Immature natural killer cell (primary cell): Measurements from ENCODE around the gene SLC2A4. TPM values are rescaled to one million over a fixed set of nuclear protein-coding genes. Genes with fewer than 3 reads are reported as not detected.
"Not testable (repeated sequence)": the region's sequence is repeated elsewhere in the genome, so short reads cannot be mapped to it uniquely, and the experiment has no call there.

Experiments
- DNase-seq, 3 donors: peaks; one replicate each; pipeline ENCODE4 v3.0.0; 2022; ENCODE audit warnings: mixed read lengths in 1 of 3
- H3K27ac Mint-ChIP-seq, 6 donors: one replicate each; pipeline ENCODE4 v1.8.0; 2020; ENCODE audit warnings: mixed read lengths in 6 of 6, mild to moderate bottlenecking in 5 of 6, inconsistent platforms in 4 of 6, moderate library complexity in 3 of 6
- H3K27me3 Mint-ChIP-seq, 3 donors: one replicate each; pipeline ENCODE4 v1.8.0; 2020 to 2021; ENCODE audit warnings: low read depth in 3 of 3, mild to moderate bottlenecking in 3 of 3, mixed read lengths in 3 of 3, moderate library complexity in 3 of 3, inconsistent platforms in 1 of 3
- H3K36me3 Mint-ChIP-seq, 3 donors: one replicate each; pipeline ENCODE4 v1.8.0; 2020; ENCODE audit warnings: mixed read lengths in 3 of 3, inconsistent platforms in 2 of 3, mild to moderate bottlenecking in 2 of 3
- H3K4me1 Mint-ChIP-seq, 2 donors: one replicate each; pipeline ENCODE4 v1.8.0; 2020; ENCODE audit warnings: inconsistent platforms in 2 of 2, mild to moderate bottlenecking in 2 of 2, mixed read lengths in 2 of 2, moderate library complexity in 1 of 2
- H3K4me3 Mint-ChIP-seq, 5 donors: one replicate each; pipeline ENCODE4 v1.8.0; 2020; ENCODE audit warnings: mild to moderate bottlenecking in 5 of 5, mixed read lengths in 5 of 5, inconsistent platforms in 3 of 5, moderate library complexity in 3 of 5
- H3K9me3 Mint-ChIP-seq, 6 donors: one replicate each; pipeline ENCODE4 v1.8.0; 2020; ENCODE audit warnings: mild to moderate bottlenecking in 6 of 6, mixed read lengths in 6 of 6, inconsistent platforms in 4 of 6, moderate library complexity in 3 of 6
- polyA plus RNA-seq, 3 donors: library from polyadenylated mRNA; unstranded; fragments of 300-500 nt; fragmentation: Illumina TruSeq; gene quantifications; one replicate each; pipeline ENCODE4 v1.2.3, GENCODE V29; 2021

The SLC2A4 gene
- polyA plus RNA-seq, 3 donors from 2014 or later = 0.26 TPM; not detected in 2

- DNase-seq = no peak
- H3K36me3 Mint-ChIP-seq = peaks cover 0 to 28% (median 3%) of the 10 kb centered on the region in 3 donors
- peak overlapping the region; percentile 96 to 100 (median 100) for H3K27ac Mint-ChIP-seq
- H3K4me1 Mint-ChIP-seq = peaks cover 51 to 63% of the 10 kb centered on the region in 2 donors
- H3K9me3 Mint-ChIP-seq = peaks cover 0 to 2% (median 0%) of the 10 kb centered on the region in 6 donors
- peak overlapping the region; percentile 98 to 99 (median 98) for H3K4me3 Mint-ChIP-seq
- peaks cover 14 to 29% (median 25%) of the 10 kb centered on the region in 3 donors for H3K27me3 Mint-ChIP-seq
Observed at GRCh38 chr17:7240375-7240774, 41.1 kb upstream of the SLC2A4 start.

GRCh38 chr17:7241090-7241733, 40.3 kb upstream of the SLC2A4 start:
- Mint-ChIP-seq H3K9me3 (peaks cover 0 to 2% (median 0%) of the 10 kb centered on the region in 6 donors), H3K4me3 (peak overlapping the region; percentile 98 to 99 (median 98)), H3K27ac (peak overlapping the region; percentile 96 to 100 (median 100)), H3K4me1 (peaks cover 44 to 54% of the 10 kb centered on the region in 2 donors), H3K27me3 (peaks cover 12 to 29% (median 25%) of the 10 kb centered on the region in 3 donors), H3K36me3 (peaks cover 2 to 28% (median 8%) of the 10 kb centered on the region in 3 donors)
- DNase-seq = no peak

- Mint-ChIP-seq H3K27me3 (peaks cover 12 to 29% (median 23%) of the 10 kb centered on the region in 3 donors), H3K9me3 (peaks cover 0 to 2% (median 0%) of the 10 kb centered on the region in 6 donors), H3K4me3 (peak within 1 kb of the TSS; percentile 98 to 99 (median 98)), H3K36me3 (peaks cover 8 to 30% (median 14%) of the 10 kb centered on the region in 3 donors), H3K27ac (peak within 1 kb of the TSS; percentile 96 to 100 (median 100)), H3K4me1 (peaks cover 43 to 47% of the 10 kb centered on the region in 2 donors)
- peak; percentile 92 to 94 (median 94) for DNase-seq
Observed at GRCh38 chr17:7241783-7242716, 39.5 kb upstream of the SLC2A4 start, which contains the start of gene GABARAP. Gene GABARAP, minus strand, starts transcription at chr17:7242449. Its CDS starts 119 bp downstream, at chr17:7242330.

- H3K27ac Mint-ChIP-seq = peak overlapping the region; percentile 96 to 100 (median 100)
- peak overlapping the region; percentile 98 to 99 (median 98) for H3K4me3 Mint-ChIP-seq
- H3K36me3 Mint-ChIP-seq = peaks cover 8 to 28% (median 14%) of the 10 kb centered on the region in 3 donors
- H3K4me1 Mint-ChIP-seq = peaks cover 40 to 41% of the 10 kb centered on the region in 2 donors
- H3K9me3 Mint-ChIP-seq = peaks cover 0 to 2% (median 0%) of the 10 kb centered on the region in 6 donors
- peaks cover 12 to 29% (median 23%) of the 10 kb centered on the region in 3 donors for H3K27me3 Mint-ChIP-seq
- DNase-seq = peak; percentile 95 to 96 (median 96)
Observed at GRCh38 chr17:7242717-7243452, 38.6 kb upstream of the SLC2A4 start.

- H3K27me3 Mint-ChIP-seq = peaks cover 12 to 29% (median 23%) of the 10 kb centered on the region in 3 donors
- no peak for DNase-seq
- H3K4me3 Mint-ChIP-seq = peak overlapping the region; percentile 98 to 99 (median 98)
- H3K27ac Mint-ChIP-seq = peak overlapping the region; percentile 90 to 100 (median 95)
- H3K4me1 Mint-ChIP-seq = peaks cover 40 to 42% of the 10 kb centered on the region in 2 donors
- peaks cover 0 to 2% (median 0%) of the 10 kb centered on the region in 6 donors for H3K9me3 Mint-ChIP-seq
- H3K36me3 Mint-ChIP-seq = peaks cover 8 to 28% (median 14%) of the 10 kb centered on the region in 3 donors
Observed at GRCh38 chr17:7243453-7243729, 38.1 kb upstream of the SLC2A4 start.

GRCh38 chr17:7243838-7244237, 37.7 kb upstream of the SLC2A4 start:
- H3K4me3 Mint-ChIP-seq = peak overlapping the region in 3 of 5 donors; percentile 38 to 99 (median 47)

GRCh38 chr17:7246779-7247178, 34.7 kb upstream of the SLC2A4 start:
- Mint-ChIP-seq H3K4me1 (peaks cover 41 to 47% of the 10 kb centered on the region in 2 donors), H3K27me3 (peaks cover 6 to 17% (median 14%) of the 10 kb centered on the region in 3 donors), H3K36me3 (peaks cover 8 to 20% (median 14%) of the 10 kb centered on the region in 3 donors), H3K27ac (peak overlapping the region in 1 of 6 donors; percentile 48), H3K9me3 (peaks cover 0 to 2% (median 0%) of the 10 kb centered on the region in 6 donors), H3K4me3 (no peak overlapping the region)
- no peak for DNase-seq

More at GRCh38 chr17:7243838-7244237, 37.7 kb upstream of the SLC2A4 start:
- Mint-ChIP-seq H3K4me1 (peaks cover 43 to 47% of the 10 kb centered on the region in 2 donors), H3K27me3 (peaks cover 12 to 27% (median 19%) of the 10 kb centered on the region in 3 donors), H3K36me3 (peaks cover 8 to 28% (median 14%) of the 10 kb centered on the region in 3 donors), H3K27ac (peak overlapping the region in 4 of 6 donors; percentile 72 to 96 (median 82))
- H3K9me3 Mint-ChIP-seq, DNase-seq: not testable (repeated sequence)

GRCh38 chr17:7248796-7249195, 32.7 kb upstream of the SLC2A4 start:
- Mint-ChIP-seq H3K27me3 (peaks cover 11 to 12% (median 11%) of the 10 kb centered on the region in 3 donors), H3K9me3 (no peaks in the 10 kb centered on the region), H3K4me3 (peak overlapping the region in 2 of 5 donors; percentile 21 to 91), H3K4me1 (peaks cover 42 to 47% of the 10 kb centered on the region in 2 donors), H3K27ac (peak overlapping the region in 3 of 6 donors; percentile 36 to 54 (median 51)), H3K36me3 (peaks cover 8 to 22% (median 18%) of the 10 kb centered on the region in 3 donors)
- no peak for DNase-seq

- peak overlapping the region in 4 of 6 donors; percentile 46 to 70 (median 52) for H3K27ac Mint-ChIP-seq
- peak overlapping the region; percentile 40 to 93 (median 67) for H3K4me3 Mint-ChIP-seq
- peaks cover 45 to 51% of the 10 kb centered on the region in 2 donors for H3K4me1 Mint-ChIP-seq
- H3K36me3 Mint-ChIP-seq = peaks cover 8 to 21% (median 17%) of the 10 kb centered on the region in 3 donors
- H3K9me3 Mint-ChIP-seq = no peaks in the 10 kb centered on the region
- no peak for DNase-seq
- H3K27me3 Mint-ChIP-seq = peaks cover 11 to 12% (median 11%) of the 10 kb centered on the region in 3 donors
Observed at GRCh38 chr17:7249214-7249613, 32.3 kb upstream of the SLC2A4 start.

- peaks cover 11 to 22% (median 18%) of the 10 kb centered on the region in 3 donors for H3K36me3 Mint-ChIP-seq
- peak overlapping the region; percentile 91 to 93 (median 91) for H3K4me3 Mint-ChIP-seq
- no peak for DNase-seq
- peak overlapping the region in 5 of 6 donors; percentile 49 to 95 (median 64) for H3K27ac Mint-ChIP-seq
- no peaks in the 10 kb centered on the region for H3K9me3 Mint-ChIP-seq
- peaks cover 11 to 12% (median 11%) of the 10 kb centered on the region in 3 donors for H3K27me3 Mint-ChIP-seq
- H3K4me1 Mint-ChIP-seq = peaks cover 47 to 51% of the 10 kb centered on the region in 2 donors
Observed at GRCh38 chr17:7249830-7250229, 31.7 kb upstream of the SLC2A4 start.

- H3K4me3 Mint-ChIP-seq = peak overlapping the region; percentile 96 to 98 (median 97)
- H3K4me1 Mint-ChIP-seq = peaks cover 47 to 51% of the 10 kb centered on the region in 2 donors
- H3K36me3 Mint-ChIP-seq = peaks cover 13 to 21% (median 17%) of the 10 kb centered on the region in 3 donors
- H3K27me3 Mint-ChIP-seq = peaks cover 11 to 12% (median 11%) of the 10 kb centered on the region in 3 donors
- no peak for DNase-seq
- no peaks in the 10 kb centered on the region for H3K9me3 Mint-ChIP-seq
- H3K27ac Mint-ChIP-seq = peak overlapping the region; percentile 86 to 100 (median 94)
Observed at GRCh38 chr17:7250695-7251627, 30.6 kb upstream of the SLC2A4 start.
